Stomach smooth muscle (tissue), 2 donors: Measurements from ENCODE around the gene INPP5B.

Experiments
- H3K27ac ChIP-seq: one replicate; pipeline ENCODE4 v1.7.0; 2013; ENCODE audit warnings: mild to moderate bottlenecking, low read length, inconsistent platforms
- H3K27me3 ChIP-seq, 2 donors: one replicate each; pipeline ENCODE4 v1.7.0; 2013; ENCODE audit warnings: low read length in 2 of 2; ENCODE audit not compliant: insufficient read depth in 2 of 2, control insufficient read depth in 1 of 2
- H3K36me3 ChIP-seq, 2 donors: one replicate each; pipeline ENCODE4 v1.7.0; 2013; ENCODE audit warnings: low read length in 2 of 2; ENCODE audit not compliant: control insufficient read depth in 2 of 2, insufficient read depth in 2 of 2
- H3K4me1 ChIP-seq: one replicate; pipeline ENCODE4 v1.7.0; 2013; ENCODE audit warnings: low read length; ENCODE audit not compliant: control insufficient read depth, insufficient read depth
- H3K4me3 ChIP-seq, 2 donors: one replicate each; pipeline ENCODE4 v1.7.0; 2013; ENCODE audit warnings: low read length in 2 of 2
- H3K9ac ChIP-seq, 2 donors: one replicate each; pipeline ENCODE4 v1.7.0; 2013; ENCODE audit warnings: low read length in 2 of 2, mild to moderate bottlenecking in 1 of 2
- H3K9me3 ChIP-seq, 2 donors: one replicate each; pipeline ENCODE4 v1.7.0; 2013; ENCODE audit warnings: low read length in 2 of 2; ENCODE audit not compliant: control insufficient read depth in 2 of 2
- donor health status: healthy.
- donor health status: Pancreatic carcinoma.

Gene INPP5B

DNA sequence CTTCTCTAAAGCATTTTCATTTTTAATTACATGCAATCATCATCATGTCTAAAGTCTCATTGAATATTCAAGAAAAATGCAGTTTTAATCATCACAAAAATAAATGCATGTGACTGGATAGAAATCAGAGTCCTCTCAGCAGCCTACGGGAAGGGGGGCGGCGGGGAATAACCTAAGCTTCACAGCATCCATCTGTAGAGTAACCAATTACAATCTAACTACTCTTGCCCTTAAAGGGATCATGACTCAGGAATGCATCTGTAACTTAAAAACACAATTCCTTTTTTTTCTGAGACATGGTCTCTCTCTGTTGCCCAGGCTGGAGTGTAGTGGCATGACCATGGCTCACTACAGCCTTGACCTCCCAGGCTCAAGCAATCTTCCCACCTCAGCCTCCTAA, 110.1 kb downstream of the INPP5B start:
- H3K9ac ChIP-seq, result no peak overlapping the region
- no peaks in the 10 kb centered on the region for H3K9me3 ChIP-seq
- H3K36me3 ChIP-seq, result peaks cover 47 to 48% of the 10 kb centered on the region in 2 donors
- H3K27ac ChIP-seq, result no peak overlapping the region
- H3K4me1 ChIP-seq, result no peaks in the 10 kb centered on the region
- no peaks in the 10 kb centered on the region for H3K27me3 ChIP-seq
- H3K4me3 ChIP-seq, result no peak overlapping the region

DNA sequence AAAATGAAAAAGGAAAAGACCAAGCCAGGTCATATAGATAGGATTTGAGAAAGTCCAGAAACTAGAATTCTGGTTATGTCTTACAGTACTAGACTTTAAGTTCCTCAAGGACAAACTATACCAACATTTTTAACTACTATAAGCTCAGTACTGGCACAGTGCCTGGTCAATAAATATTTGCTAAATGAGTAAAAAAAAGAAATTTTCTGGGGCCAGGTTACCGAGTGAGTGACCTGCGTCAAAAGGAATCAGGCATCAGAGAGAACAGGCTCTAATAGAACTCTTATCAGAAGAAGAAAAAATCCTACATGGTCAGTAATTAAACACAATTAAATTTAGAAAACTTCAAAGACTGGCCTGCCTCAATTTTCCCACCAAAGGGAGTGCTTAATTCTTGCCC, 115.0 kb downstream of the INPP5B start:
- Histone ChIP-seq H3K27me3 (no peaks in the 10 kb centered on the region), H3K4me1 (no peaks in the 10 kb centered on the region), H3K9ac (no peak overlapping the region), H3K36me3 (peaks cover 39 to 41% of the 10 kb centered on the region in 2 donors), H3K27ac (no peak overlapping the region), H3K4me3 (no peak overlapping the region), H3K9me3 (no peaks in the 10 kb centered on the region)

DNA sequence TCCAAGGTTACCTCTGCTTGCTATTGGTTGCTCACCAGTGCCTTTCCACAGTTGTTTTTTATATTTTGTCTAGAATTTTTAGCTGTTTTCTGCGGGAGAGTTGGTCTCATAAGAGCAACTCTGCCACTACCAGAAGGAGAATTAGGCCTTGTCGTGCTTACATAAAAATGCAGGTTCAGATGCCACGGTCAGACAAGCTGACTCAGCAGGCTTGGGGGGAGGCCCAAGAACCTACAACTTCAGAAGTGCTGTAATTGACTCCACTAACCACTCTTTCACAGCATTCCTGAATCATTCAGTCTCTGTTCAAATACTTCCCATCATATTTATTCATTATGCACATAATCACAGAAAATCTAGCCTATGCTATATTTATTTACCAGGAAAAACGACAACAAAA, 115.7 kb downstream of the INPP5B start:
- Histone ChIP-seq H3K9ac (no peak overlapping the region), H3K4me1 (no peaks in the 10 kb centered on the region), H3K9me3 (no peaks in the 10 kb centered on the region), H3K27me3 (no peaks in the 10 kb centered on the region), H3K27ac (no peak overlapping the region), H3K4me3 (no peak overlapping the region), H3K36me3 (peaks cover 39 to 40% of the 10 kb centered on the region in 2 donors)

DNA sequence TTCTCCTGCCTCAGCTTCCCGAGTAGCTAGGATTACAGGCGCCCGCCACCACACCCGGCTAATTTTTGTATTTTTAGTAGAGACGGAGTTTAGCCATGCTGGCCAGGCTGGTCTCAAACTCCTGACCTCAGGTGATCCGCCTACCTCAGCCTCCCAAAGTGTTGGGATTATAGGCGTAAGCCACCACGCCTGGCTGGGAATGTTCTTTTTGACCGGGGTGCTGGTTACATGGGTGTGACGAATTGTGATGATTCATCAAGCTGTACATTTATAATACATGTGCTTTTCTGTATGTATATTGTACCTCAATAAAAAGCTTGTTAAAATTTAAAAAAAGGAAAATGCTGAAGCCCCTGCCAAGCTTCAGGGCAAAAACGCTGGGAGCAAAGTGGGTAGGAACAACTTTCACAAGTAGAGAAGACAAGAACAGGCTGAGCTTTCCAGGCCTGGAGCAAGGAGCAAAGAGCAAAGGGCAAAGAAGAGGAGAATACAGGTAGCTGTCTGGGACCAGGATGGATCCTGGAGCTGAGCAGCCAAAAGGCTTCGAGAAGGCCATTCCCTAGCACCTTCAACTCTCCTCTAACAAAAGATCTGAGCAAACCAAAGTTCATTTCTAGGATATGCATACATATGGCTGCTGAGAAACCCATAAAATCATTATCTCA, 118.3 kb downstream of the INPP5B start:
- H3K27ac ChIP-seq, result no peak overlapping the region
- peaks cover 24 to 26% of the 10 kb centered on the region in 2 donors for H3K36me3 ChIP-seq
- no peaks in the 10 kb centered on the region for H3K4me1 ChIP-seq
- H3K4me3 ChIP-seq, result no peak overlapping the region
- H3K27me3 ChIP-seq, result no peaks in the 10 kb centered on the region
- no peaks in the 10 kb centered on the region for H3K9me3 ChIP-seq
- no peak overlapping the region for H3K9ac ChIP-seq

DNA sequence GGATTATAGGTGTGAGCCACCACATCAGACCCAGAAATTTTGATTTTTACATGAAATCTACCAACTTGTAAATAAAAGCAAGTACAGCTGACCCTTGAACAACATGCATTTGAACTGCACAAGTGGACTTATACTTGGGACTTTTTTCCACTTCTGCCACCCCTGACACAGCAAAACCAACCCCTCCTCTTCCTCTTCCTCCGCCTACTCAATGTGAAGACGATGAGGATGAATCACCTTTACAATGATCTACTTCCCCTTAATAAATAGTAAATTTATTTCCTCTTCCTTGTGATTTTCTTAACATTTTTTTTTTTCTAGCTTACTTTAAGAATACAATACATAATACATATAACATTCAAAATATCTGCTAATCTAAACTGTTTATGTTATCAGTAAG, 121.3 kb downstream of the INPP5B start:
- no peaks in the 10 kb centered on the region for H3K4me1 ChIP-seq
- H3K9ac ChIP-seq, result no peak overlapping the region
- peaks cover 25 to 30% of the 10 kb centered on the region in 2 donors for H3K36me3 ChIP-seq
- no peaks in the 10 kb centered on the region for H3K27me3 ChIP-seq
- H3K27ac ChIP-seq, result no peak overlapping the region
- H3K9me3 ChIP-seq, result no peaks in the 10 kb centered on the region
- no peak overlapping the region for H3K4me3 ChIP-seq

DNA sequence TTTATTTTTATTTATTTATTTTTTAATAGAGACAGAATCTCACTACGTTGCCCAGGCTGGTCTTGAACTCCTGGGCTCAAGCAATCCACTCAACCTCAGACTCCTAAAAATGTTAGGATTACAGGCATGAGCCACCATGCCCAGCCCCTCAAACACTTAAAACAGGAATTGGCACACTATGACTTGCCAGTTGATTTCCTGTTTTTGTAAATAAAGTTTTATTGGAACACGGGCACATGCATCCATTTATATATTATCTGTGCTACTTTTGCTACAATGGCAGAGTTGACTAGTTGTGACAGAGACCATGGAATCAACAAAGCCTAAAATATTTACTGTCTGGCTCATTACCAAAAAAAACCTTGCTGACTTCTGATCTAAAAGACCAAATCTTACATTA, 122.9 kb downstream of the INPP5B start:
- no peak overlapping the region for H3K9ac ChIP-seq
- no peaks in the 10 kb centered on the region for H3K27me3 ChIP-seq
- peaks cover 30 to 34% of the 10 kb centered on the region in 2 donors for H3K36me3 ChIP-seq
- H3K4me1 ChIP-seq, result no peaks in the 10 kb centered on the region
- H3K9me3 ChIP-seq, result no peaks in the 10 kb centered on the region
- no peak overlapping the region for H3K4me3 ChIP-seq
- no peak overlapping the region for H3K27ac ChIP-seq

DNA sequence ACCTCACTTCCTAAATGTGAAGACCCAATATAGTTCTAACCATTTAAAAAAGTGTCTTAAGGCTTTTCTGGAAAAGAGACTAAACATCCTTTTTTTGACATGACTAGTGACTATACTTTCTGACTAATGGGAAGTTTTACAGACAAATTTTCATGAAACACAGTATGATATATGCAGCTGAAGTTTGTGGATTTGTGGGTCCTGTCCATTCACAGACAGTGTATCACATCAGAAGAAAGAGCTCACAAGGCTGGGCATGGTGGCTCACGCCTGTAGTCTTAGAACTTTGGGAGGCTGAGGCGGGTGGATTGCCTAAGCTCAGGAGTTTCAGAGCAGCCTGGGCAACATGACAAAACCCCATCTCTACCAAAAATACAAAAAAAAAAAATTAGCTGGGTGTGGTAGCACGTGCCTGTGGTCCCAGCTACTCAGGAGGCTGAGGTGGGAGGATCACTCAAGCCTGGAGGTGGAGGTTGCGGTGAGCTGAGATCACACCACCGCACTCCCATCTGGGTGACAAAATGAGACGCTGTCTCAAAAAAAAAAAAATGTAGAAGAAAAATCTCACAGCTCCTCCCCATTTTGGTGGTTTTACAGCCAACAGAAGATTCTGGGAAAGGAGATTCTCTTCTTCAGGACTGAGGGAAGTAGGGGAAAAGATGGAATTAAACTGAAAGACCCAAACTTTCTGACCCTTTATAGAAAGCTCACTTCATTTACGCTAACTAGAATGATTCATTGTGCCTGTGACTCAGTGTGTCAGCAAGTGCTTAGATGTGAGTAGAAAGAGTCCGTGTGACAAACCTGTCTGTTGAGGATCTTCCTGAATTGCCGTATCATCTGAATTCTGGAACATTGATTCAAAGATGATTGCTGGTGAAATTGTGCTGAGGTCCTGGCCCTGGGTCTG, 123.7 kb downstream of the INPP5B start:
- H3K27ac ChIP-seq, result no peak overlapping the region
- no peaks in the 10 kb centered on the region for H3K27me3 ChIP-seq
- H3K36me3 ChIP-seq, result peaks cover 27 to 32% of the 10 kb centered on the region in 2 donors
- H3K4me1 ChIP-seq, result no peaks in the 10 kb centered on the region
- H3K9ac ChIP-seq, result no peak overlapping the region
- H3K4me3 ChIP-seq, result no peak overlapping the region
- H3K9me3 ChIP-seq, result no peaks in the 10 kb centered on the region

DNA sequence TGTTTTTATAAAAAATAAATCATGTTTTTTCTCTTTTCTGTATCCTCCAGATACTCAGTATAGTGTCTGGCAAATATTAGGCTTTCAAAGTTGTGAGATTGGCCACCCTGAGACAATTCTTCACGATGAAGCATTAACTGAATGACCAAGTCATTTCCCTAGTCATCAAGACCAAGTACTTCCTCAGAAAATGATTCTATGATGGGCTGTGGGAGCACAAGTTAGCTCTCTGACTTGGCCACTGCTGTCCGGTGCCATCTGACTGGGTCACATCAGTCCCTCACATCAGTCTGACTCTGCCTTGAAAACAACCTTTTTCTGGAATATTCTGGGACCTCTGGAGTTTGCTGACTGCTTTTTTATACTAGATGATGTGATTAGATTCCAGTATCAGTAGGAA, 125.4 kb downstream of the INPP5B start:
- Histone ChIP-seq H3K4me1 (peaks cover 7% of the 10 kb centered on the region), H3K27me3 (no peaks in the 10 kb centered on the region), H3K4me3 (no peak overlapping the region), H3K9ac (no peak overlapping the region), H3K27ac (no peak overlapping the region), H3K36me3 (peaks cover 27 to 32% of the 10 kb centered on the region in 2 donors), H3K9me3 (no peaks in the 10 kb centered on the region)

DNA sequence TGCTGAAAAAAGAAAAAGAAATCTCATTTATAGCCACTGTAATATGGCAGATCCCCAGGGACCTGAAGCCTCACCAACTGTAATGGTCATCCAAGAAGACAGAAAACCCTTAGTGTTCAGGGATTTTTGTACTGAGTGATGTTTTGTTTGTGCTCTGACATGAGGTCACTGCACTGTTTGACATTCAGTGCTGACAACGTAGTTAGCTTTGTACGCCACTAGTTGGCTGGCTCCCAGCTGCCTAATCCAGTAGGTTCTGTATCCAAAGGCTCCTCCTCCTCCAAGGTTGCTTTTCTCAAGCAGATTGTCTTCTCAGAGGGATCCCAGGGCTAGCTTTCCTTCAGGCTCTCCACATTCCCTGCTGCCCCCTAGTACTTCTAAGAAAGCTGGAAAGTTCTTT, 129.4 kb downstream of the INPP5B start:
- H3K27ac ChIP-seq, result peak overlapping the region; percentile 37
- peaks cover 7% of the 10 kb centered on the region for H3K4me1 ChIP-seq
- H3K9me3 ChIP-seq, result no peaks in the 10 kb centered on the region
- H3K9ac ChIP-seq, result no peak overlapping the region
- H3K4me3 ChIP-seq, result no peak overlapping the region
- no peaks in the 10 kb centered on the region for H3K27me3 ChIP-seq
- H3K36me3 ChIP-seq, result peaks cover 34 to 40% of the 10 kb centered on the region in 2 donors

DNA sequence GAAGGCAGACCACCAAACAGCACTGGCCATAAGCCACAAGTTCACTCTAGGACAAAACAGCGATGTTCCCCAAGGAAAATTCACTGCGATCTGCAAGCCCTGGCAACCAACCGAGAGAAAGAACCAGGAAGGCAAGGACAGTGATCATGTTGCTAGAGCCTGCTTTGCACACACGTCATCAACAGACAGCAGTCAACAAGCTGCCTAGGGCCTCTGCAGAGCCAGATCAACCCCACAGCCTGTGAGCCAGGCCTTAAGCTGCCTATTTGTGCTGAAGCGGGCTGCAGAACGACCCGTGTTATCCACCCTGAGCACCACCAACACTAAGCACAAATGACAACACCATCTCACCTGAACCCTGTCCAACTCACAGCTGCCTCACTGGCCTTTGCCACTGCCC, 132.6 kb downstream of the INPP5B start:
- no peaks in the 10 kb centered on the region for H3K27me3 ChIP-seq
- no peak overlapping the region for H3K9ac ChIP-seq
- no peak overlapping the region for H3K4me3 ChIP-seq
- H3K27ac ChIP-seq, result no peak overlapping the region
- no peaks in the 10 kb centered on the region for H3K9me3 ChIP-seq
- H3K4me1 ChIP-seq, result peaks cover 11% of the 10 kb centered on the region
- H3K36me3 ChIP-seq, result peaks cover 17 to 20% of the 10 kb centered on the region in 2 donors
